ENCODE data around the gene ASCL5.

- TF ChIP-seq CTCF (conservative IDR thresholded peaks at IDR 0.05; ENCODE audit: low read depth, low read length) (no peak), EZH2 (IDR thresholded peaks at IDR 0.05; ENCODE audit: borderline replicate concordance, low read depth, low read length, poor library complexity, severe bottlenecking) (no peak)
Measured at GRCh38 chr1:201127755-201128455, 921 bp upstream of the ASCL5 start.
